ENCODE data around the gene CFAP58.

The CFAP58 gene

DNA sequence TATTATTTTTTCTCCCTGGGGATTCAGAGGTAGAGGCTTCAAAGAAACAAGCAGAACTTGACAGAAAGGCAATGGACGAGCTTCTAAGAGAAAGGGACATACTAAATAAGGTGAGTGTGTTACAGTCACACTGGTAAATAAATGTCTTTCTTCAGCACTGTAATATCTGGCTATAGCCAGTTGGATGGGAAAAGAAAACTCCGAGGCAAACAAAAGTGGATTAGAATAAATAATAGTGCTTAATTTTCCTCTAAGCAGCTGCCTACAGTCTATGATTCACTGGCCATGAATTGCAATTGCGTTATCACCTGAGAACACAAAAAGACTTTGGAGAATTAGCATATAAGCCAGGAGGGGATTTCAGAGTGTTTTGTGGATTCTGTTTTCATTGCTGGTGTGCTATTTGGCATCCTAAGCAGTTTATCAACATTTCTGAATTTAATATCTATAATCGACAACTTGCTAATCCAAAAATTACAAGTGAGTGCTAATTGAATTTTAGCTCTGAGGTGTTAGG is 23.2 kb downstream of the CFAP58 start:
- no peak for DNase-seq (ENCODE audit: low spot score)

DNA sequence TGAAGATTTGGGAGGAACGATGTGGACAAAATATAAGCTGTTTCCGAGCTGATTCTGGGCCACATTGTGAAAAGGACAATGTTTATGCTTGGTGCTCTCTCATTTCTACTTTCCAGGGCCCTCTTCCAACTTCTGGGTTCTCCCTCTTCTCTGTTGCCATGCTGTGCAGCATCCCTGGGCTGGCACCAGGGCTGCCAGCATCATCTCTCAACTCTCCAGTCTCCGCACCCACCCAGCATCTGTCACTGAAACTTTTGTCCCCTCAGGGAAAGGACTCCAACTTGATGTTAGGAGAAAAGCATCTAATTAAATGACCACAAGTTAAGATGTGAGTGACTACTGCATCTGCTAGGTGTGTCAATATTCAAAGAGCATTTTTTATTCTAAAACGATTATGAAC is 26.7 kb downstream of the CFAP58 start:
- no peak for DNase-seq (ENCODE audit: low spot score)

DNA sequence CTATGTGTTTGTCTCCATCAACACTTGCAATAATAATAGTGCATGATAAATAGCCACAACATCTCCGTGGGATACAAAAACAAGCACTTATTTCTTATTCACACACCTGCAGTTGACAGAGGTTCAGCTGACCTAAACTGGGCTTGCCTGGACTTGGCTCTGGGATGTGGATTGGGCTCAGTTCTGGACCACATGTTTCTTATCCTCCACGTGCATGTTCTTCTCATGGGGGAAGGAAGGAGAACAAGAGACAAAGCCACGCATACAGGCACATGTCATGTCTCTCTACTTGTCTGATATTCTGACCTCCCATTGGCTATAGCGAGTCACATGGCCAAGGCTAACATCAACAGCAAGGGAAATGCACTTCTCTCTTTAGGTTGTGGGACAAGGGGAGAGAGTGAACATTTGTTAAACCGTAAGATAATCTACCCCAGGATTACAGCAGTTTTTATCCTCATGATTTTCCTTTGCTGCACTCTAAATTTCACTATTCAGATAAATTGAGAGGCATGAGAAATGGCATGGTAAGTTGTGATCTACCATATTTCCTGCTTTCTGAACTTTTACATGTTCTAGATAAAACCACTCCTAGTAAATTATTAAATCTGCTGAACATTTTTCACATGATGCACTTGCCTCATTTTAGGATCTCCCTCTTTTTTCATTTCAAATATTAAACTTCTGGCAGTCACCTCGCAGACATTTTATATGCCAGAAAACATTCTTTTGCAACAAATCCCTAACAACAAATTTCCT is 33.7 kb downstream of the CFAP58 start:
- DNase-seq (ENCODE audit: low spot score): no peak

DNA sequence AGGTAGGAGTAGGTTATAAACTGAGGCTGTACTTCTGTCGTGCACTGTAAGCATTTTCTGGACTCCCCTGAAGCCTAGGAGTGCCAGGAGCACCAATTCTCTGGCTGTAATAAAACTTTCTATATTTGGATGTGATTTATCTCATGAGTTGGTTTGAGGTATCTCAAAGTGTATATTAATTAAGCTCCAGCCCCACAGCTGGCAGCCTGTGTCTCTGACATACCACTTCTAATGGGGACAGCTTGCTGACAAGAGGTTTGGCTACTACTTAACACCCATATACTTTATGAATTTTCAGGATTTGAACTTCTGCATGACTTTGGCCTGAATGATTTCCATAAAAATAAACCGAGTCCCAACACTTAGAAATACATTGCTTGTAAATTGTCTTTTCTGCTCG is 35.2 kb downstream of the CFAP58 start:
- no peak for DNase-seq (ENCODE audit: low spot score)

DNA sequence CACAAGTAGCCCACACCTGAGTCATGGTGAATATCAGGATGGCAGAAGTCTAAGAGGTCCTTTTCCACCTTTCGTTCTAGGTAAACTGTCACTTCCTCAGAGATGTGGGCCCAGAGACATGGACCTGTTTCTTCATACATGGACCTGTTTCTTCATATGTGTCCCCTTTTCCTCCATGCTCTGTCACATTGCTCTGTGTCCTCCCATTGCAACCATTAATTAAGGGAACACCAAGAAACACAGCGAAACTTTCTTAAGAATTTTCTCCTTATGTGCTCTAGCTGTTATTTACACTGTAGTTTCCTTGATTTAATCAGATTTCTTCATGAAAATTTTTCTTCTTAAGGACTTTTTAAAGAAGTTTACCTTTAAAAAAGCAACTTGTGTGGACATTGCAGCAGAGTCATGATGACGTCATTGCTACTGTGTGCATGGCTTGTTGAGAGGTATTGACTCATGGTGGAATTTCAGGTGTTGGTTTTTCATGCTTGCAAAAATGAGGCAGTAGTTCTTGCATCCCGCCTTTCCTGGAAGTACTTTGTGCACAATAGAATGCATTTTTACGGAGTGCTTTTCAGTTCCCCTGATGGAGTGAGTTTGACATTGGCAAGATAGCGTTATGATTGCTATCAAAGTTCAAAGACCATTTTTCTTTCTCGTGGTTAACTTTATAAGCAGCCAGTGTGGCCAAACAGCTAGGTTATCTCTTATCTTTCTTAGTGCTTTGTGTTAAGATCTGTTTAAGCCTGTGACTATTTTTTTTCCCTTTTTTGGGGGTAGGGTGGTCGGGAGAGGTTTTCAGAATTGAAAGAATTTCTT is 37.7 kb downstream of the CFAP58 start:
- DNase-seq (ENCODE audit: low spot score): no peak

DNA sequence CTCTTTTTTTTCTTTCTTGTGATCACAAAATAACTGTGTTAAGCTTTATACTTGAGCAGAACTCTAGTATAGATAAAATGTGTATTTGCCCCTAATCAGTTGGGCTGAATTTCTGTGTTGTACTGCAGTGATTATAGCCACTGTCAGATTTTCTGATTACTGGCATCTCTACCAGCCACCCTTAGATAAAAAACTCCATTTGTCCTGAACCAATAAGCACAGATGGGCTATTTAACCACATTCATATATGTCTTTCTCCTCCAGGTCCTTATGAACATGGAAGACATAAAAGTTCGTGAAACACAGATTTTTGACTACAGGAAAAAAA is 38.3 kb downstream of the CFAP58 start:
- DNase-seq (ENCODE audit: low spot score): no peak

DNA sequence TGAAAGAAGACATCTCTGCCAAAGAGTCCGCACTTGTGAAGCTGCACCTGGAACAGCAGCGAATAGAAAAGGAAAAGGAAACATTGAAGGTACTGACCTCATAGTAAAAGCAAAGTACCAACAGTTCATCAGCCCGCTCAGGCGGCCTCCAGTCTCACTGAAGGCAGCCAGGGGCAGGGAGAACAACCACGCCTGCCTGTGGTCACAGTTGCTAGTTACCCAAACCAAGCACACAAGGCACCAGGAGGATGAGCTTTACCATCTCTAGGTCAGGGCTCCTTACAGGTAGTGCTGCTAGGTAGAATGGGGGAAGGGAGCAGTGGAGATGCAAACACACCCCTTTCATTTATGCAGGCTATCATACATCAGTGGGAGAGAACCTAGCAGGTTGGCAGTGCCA is 39.8 kb downstream of the CFAP58 start:
- DNase-seq (ENCODE audit: low spot score): no peak

DNA sequence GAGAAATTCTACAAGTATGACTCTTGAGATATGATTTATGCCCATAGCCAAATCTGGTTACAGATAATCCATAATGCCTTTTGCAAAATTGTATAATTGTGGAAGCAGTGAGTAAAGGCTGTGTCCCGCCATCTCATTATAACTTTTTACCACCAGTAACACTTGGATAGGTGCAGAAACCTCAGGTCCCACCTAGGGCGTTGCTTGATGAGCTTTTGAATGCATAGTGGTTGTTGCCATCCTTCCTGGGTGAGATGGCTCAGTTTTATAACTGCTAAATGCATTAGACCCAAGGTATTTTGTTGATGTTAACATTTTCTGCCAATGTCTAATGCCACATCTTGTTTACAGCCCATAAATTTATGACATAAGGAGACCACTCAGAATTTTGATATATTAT is 42.9 kb downstream of the CFAP58 start:
- DNase-seq (ENCODE audit: low spot score): no peak

DNA sequence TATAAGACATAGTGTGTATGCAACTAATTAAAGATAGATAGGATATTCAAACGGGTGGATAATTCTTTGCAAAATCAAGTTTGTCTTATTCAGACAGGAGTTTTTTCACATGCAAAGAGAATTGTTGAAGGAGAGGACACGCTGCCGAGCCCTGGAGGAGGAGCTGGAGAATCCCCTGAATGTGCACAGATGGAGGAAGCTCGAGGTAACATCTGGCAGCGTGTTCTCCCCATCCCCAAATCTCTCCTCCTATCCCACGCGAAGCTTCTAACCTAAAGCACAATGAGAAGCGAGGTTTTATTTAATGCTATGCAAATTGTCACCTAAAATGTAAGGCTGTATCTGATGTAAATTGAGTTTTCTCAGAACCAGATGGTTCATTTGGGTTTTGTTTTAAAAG is 50.0 kb downstream of the CFAP58 start:
- no peak for DNase-seq (ENCODE audit: low spot score)

DNA sequence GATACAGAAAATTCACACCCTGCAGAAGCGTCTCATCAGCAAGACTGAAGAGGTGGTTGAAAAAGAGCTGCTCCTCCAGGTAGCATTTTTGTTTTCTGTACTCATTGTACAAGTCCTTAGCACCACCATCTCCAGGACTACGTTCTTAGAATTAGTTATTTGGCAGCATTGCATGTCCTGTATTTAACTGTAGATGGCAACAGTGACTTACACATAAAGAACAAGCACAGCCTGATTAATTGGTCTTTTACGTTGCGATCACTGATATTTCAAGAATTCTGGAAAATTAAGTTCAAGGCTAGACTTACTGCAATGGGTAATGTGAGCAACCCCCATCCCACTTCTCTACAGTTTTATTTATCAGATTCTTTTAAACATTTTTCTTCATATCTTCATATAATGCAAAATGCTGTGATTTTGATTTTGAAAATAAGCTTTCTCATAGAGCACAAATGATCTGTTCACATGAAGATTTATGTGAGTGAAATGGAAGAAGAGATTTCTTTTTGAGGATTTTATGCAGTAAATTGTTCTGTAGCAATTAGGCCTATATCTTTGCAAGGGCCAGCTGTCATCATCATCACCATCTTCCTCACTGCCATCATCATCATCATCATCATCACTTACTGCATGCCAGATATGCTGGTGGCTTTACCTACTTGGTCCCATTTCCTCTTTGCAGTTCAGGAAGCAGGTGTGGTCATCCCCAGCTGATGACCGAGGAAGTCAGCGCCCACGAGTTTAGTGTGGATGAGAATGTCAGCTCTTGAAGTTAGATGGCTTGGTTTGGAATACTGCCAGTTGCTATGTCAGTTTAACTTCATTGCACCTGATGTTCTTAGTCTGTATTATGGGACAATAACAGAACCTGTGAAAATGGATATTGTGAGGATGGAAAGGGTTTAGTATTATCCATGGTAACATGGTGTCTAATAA is 53.4 kb downstream of the CFAP58 start:
- peak; percentile 30 for DNase-seq (ENCODE audit: low spot score)

DNA sequence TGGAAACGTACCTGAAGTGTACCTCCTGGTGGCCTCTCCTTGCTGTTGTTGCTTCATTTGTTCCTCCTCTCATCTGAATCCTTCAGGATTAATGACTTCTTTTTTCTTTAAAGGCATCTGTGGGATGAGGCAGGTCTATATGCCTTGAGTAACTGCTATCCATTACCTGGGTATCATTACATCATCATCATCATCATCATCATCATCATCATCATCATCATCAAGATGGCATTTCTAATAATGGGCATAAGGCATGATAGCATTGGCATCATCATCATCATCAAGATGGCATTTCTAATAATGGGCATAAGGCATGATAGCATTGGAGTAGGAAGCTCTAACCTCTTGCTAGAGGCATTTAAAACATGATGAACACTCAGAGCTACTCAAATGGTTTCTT is 59.9 kb downstream of the CFAP58 start:
- DNase-seq (ENCODE audit: low spot score): no peak

DNA sequence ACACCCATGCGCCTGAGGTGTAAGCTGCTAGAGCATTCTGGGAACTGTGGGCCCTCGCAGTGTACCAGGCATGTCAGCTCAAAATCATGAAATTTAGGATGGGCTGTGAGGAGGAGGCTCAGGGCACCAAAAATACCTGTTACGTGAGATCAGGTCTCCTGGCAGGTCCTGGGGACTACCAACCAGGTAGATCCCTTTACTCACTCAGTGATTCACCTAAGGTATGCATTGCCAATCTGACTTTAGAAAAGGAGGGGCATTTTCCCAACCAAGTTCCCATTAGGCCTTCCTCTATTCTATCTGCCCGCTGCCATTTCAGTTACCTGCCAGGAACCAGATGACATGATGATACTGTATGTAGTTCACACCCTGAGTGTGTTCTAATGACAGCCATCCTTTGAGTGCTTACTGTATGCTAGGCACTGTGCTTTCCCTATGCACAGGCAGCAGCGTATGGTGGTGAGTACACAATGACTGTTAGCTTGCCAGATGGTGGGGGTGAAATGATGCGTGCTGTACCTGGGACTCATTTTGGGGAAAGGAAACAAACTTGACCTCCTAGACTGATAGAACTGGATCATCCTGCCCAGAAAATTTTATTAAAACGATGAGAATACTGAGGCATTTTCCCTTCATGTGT is 62.0 kb downstream of the CFAP58 start:
- no peak for DNase-seq (ENCODE audit: low spot score)

DNA sequence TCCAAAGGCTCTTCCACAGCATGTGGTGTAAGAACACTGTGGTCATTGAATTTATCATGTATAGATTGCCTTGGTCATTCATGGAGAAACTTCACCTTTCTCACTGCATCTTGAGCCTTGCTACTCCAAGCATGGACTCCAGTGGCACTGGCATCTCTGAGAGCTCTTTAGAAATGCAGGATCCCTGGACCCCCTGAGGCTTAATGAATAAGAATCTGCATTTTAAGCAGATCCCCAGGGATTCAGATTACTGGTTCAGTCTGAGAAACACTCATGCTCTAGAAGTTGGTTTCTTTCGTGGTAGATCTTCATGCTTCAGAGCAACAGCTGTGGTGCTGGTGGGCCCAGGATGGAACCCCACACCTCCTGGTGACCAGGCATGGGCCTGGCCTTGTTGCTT is 63.2 kb downstream of the CFAP58 start:
- no peak for DNase-seq (ENCODE audit: low spot score)

DNA sequence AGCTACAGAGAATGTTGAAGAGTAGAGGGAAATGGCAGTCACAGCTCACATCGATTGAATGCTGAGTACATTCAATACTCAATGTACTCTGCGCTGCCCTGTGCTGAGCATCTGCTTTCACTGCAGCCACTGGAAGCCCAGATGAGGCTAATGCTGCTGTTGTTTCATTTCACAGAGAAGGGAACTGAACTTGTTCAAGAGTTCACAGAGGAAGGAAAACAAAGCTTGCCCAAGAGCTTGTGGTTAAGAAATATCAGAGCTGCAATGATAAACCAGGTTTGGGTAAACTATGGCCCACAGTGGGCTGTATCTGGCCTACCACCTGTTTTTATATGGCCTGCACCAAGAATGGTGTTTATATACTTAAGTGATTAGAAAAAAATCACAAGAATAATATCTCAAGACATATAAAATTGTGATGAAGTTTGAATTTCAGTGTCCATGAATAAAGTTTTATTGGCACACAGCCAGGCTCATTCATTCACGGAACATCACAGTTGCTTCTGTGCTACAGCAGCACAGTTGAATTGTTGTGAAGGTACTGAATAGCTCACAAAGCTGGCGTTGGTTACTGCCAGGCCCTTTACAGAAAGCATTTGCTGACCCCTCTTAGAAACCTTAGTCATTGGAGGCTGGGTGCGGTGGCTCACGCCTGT is 64.1 kb downstream of the CFAP58 start:
- no peak for DNase-seq (ENCODE audit: low spot score)

DNA sequence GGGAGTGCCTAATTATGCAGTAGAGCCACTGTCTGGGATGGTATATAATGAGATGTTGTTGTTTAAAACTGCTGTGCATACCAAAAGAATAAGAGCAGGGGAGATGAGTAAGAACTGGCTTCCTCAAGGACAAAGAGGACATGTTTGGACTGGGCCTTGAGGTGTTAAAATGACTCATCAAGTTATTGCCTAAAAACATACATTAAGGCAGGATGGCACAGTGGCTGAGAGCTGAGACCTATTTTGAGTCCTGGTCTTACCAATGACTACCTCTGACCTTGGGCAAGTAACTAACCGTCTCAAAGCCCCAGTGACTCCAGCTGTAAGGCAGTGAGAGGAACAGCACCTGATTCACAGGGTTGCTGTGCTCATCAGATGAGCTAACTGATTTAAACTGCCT is 71.1 kb downstream of the CFAP58 start:
- DNase-seq (ENCODE audit: low spot score): no peak

DNA sequence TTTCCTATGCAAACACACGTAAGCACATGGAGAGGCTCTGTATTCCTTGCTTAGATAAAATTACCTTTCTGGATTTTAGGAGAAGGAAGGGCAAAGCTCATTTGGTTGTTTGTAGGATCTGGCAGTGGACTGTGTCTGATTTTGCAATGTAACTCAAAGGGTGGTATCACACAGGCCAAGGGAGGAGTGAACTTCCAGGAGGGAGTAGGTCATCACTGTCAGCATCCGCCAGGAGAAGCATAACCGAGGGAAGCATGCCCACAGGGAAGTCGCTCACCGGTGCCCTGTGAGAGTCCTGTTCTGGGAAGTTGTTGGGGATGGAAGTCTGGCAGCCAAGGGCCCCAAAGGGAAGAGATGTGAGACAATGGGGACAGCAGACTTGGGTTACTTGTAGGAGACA is 74.4 kb downstream of the CFAP58 start:
- no peak for DNase-seq (ENCODE audit: low spot score)

DNA sequence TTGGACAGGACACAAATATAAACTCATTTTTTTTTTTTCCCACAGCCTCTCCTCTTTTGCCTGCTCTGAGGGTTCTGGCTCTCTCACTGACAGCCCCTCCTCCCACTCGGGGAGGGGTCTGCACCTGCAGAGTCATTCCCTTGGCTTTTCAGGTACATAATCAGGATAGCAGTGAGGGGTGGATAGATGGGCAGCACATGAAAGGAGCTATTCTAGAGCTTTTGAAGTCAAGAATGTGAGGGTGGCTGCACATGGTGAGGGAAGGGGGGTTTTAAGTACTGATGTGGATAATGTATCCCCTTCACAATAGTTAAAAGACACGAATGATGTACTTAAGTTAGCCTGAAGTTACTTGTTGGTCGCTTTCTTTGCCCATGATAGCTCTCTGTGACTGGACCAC is 76.2 kb downstream of the CFAP58 start:
- DNase-seq (ENCODE audit: low spot score): no peak

DNA sequence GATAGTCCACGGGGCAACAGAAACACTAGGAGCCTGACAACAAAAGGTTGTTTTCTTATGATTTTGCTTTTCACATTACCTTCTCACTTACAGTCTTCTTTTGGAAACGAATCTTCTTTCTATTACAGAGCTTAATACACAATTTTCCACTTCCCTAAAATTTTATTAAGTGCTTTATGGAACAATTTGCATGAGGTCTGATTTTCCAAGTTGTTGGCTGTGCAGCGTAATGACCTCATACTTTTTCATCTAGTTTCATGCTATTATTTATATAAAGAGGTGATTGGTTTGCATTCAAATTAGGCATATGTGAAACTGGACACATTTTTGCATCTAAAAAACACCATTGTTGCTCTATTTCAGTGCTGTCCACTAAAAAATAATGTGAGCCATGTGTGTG is 76.7 kb downstream of the CFAP58 start:
- DNase-seq (ENCODE audit: low spot score): no peak

DNA sequence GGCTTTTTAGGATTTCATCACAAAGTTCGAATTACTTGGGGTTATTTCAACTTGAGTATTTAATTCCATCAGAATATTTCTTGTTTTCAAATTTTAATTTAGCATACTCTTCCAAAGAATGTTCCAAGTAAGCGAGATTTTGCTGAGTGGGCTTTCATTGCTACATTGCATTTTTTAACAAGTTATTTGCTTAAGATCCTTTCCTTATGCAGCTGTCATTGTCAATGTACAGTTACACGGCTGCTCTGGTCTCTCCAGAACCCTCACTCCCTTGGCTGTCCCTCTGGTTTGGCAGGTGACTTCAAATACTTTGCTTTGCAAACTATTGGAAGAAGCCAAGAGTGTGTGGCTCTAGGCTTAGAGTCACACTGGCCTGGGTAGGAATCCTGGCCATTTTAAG is 80.0 kb downstream of the CFAP58 start:
- no peak for DNase-seq (ENCODE audit: low spot score)

DNA sequence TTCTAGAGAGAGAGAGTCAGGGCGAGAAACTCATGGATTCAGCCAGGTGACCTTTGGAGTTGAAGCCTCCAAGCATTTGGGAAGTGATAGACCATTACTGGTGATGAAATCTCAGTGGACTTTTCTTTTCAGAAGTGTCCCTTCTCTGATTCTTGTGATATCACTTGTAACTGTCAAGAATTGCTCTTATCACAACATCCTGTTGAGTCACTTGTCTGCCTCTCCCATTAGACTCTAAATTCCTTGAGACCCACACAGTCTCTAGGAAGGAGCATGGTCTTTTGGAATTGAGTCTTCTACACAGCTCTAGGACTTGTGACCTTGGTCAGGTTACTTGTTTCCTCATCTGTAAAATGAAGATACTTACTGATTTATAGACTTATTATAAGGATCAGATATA is 81.0 kb downstream of the CFAP58 start:
- no peak for DNase-seq (ENCODE audit: low spot score)

DNA sequence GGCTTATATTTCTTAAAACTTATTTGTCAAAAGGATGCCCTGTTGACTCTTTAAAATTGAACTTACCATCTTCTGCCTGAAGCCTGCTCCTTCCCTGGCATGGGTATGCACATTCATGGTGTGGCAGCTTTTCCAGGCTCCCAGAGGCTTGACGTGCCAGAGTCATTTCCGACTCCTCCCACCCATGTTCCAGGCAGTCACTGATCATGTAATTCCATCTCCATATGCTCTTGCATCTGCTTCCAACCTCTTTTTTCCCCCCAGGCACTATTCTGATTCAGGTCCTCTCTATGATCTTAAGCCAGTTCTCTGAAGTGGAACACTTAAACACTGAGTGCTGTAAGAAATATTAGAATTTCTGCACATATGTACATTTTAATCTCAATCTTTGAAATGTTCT is 82.2 kb downstream of the CFAP58 start:
- DNase-seq (ENCODE audit: low spot score): no peak

Data from cerebellar cortex (tissue), 1 donor.